ENCODE data around the gene ABCA2.

DNA sequence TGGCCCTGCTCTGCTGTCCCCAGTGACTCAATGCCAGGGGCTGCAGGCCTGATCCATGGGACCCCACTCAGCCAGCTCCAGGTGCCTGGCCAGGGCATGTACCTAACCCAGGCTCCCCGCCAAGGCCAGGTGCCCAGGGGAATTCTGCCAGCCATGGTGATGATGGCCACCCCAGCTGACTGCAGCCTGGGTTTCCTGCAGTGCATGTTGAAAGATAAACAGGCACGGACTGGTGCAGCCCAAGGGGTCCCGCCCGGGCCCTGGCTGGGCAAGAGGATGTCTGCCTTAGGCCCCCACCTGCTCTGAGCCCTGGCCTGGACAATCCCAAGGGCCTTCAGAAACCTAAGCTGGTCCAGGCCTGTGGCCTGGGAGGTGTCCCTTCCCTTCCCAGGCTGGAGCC is 1.2 kb downstream of the ABCA2 start:
- TF ChIP-seq, protein P1, sequence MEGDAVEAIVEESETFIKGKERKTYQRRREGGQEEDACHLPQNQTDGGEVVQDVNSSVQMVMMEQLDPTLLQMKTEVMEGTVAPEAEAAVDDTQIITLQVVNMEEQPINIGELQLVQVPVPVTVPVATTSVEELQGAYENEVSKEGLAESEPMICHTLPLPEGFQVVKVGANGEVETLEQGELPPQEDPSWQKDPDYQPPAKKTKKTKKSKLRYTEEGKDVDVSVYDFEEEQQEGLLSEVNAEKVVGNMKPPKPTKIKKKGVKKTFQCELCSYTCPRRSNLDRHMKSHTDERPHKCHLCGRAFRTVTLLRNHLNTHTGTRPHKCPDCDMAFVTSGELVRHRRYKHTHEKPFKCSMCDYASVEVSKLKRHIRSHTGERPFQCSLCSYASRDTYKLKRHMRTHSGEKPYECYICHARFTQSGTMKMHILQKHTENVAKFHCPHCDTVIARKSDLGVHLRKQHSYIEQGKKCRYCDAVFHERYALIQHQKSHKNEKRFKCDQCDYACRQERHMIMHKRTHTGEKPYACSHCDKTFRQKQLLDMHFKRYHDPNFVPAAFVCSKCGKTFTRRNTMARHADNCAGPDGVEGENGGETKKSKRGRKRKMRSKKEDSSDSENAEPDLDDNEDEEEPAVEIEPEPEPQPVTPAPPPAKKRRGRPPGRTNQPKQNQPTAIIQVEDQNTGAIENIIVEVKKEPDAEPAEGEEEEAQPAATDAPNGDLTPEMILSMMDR (IDR thresholded peaks at IDR 0.05) = no peak
- no peak for TF ChIP-seq POLR2A (IDR thresholded peaks at IDR 0.05)
